GM12873 (cell line): ENCODE results near the gene ENOX1.

ENCODE experiments used
- TF ChIP-seq, protein P1 (sequence below): IDR thresholded peaks from 2 replicates; pipeline ENCODE4 v1.5.1; 2012; ENCODE audit warnings: low read depth, mild to moderate bottlenecking, moderate library complexity, low read length, control low read depth; ENCODE audit not compliant: insufficient read depth; ENCODE audit errors: missing control alignments

The ENOX1 gene

DNA sequence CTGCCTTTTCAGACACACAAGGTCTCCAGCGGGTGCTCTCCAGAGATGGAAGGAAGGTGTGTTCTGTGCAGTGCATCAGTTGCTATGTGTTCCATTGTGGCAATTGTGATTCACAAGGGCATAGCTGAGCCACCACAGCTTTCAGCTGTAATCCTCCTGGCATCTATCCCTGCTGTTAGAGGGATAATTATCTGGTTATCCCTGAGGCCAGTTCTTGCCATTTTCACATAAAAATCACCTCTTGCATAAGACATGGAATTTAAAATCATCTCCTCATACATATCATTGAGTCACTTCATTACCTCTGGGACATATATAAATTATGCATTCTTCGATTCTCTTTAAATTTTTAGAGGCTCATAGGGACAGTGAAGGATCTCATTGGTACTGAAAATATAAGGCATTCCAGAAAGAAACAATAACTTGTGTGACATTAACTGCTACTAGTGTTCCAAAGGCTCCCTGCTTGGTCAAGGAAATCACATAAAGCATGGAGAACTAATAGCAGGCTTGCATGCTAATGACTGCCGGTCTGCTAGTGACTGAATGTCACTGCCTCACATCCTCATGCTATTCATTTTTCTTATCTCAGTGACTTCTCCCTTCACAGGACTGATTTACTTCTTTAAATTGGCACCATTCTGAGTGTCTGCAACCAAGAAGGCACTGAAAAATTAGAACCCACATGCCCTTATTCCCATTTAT is 214.0 kb downstream of the ENOX1 start:
- TF ChIP-seq, protein P1, sequence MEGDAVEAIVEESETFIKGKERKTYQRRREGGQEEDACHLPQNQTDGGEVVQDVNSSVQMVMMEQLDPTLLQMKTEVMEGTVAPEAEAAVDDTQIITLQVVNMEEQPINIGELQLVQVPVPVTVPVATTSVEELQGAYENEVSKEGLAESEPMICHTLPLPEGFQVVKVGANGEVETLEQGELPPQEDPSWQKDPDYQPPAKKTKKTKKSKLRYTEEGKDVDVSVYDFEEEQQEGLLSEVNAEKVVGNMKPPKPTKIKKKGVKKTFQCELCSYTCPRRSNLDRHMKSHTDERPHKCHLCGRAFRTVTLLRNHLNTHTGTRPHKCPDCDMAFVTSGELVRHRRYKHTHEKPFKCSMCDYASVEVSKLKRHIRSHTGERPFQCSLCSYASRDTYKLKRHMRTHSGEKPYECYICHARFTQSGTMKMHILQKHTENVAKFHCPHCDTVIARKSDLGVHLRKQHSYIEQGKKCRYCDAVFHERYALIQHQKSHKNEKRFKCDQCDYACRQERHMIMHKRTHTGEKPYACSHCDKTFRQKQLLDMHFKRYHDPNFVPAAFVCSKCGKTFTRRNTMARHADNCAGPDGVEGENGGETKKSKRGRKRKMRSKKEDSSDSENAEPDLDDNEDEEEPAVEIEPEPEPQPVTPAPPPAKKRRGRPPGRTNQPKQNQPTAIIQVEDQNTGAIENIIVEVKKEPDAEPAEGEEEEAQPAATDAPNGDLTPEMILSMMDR: no peak

DNA sequence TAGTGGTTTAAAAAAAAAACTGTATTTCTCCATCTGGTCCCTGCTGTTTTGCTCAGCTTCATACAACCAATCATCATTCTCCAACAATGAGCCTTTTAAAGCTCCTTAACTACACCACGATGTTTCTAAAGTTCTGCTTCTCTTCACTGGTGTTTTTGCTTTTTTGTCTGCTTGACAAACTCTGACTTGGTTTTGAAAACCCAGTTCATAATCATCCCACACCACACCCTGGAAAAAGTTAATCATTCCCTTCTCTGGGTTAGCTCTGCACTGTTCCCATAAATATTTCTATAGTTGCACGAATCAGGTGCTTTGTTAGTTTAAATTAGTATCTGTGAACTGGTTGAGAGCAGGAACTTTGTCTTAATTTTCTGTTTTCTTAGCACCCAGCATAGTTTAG is 217.1 kb downstream of the ENOX1 start:
- TF ChIP-seq, protein P1: no peak

DNA sequence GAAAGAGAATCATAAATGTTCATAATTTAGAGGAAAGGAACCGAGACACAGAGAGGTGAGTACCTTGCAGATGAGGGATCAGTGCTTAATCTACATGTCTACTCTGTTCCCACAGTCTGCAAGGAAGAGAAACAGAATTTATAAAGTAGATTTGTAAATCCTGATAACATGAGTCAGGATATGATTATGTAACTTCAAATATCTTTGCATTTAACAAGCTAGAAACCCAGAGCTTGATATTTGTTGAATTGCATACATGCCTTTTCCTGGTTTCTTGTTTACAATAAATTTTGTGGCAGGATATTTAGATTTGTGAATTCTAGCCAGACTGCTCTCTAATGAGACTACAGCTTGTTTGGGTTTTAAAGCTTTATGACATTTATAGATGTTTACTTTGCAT is 219.2 kb downstream of the ENOX1 start:
- TF ChIP-seq, protein P1: no peak

DNA sequence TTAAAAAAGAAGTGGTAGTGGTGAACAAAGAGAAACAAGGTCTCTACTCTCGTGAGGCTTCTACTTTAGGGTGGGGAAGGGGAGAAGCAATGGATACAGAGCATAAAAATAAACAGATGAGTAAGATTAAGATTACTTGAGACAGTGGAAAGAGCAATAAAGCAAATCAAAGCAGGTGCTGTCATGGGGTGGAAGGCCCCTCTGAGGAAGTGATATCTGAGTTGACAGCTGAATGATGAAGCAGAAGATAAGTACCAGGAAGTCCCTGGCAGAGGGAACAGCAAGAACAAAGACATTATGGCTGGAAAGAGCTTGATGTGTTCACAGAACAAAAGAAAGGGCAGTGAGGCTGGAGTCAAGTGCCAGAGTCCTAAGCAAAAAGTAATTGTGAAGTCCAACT is 221.8 kb downstream of the ENOX1 start:
- TF ChIP-seq, protein P1: no peak

DNA sequence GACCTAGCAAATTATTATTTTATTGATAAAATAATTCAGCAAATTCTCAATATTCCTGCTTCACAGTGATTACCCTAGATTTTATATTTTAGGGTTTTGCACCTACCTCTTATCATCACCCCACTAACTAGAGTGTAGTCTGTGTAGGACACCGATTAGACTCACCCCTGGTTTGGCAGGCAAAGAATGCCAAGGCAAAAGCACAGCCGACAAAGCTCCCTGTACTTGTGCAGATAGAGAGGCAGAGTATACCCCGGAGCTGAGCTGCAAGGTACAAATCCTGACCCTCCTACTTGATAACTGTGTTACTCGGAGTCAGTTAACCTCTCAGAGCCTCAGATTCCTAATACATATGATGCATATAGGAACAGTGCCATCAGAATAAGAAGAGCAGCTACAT is 225.7 kb downstream of the ENOX1 start:
- TF ChIP-seq, protein P1: no peak

DNA sequence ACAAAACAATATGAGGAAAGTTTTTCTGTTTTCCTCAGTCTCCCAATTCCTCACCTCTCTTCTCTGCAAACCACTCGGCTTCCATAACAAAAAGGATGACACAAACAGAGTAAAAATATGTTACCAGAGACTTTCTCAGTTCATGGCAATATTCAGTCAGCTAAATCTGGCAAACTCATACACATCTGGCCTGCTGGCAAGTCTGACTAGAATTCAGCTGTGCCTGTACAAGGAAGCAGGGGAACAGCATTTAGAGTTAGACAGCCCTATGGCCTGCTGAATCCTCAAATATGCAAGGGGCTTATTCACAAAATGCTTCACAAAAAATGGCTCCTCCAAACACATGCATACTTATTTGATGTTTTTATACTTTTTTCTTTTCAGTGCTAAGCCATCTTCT is 227.8 kb downstream of the ENOX1 start:
- TF ChIP-seq, protein P1: no peak

DNA sequence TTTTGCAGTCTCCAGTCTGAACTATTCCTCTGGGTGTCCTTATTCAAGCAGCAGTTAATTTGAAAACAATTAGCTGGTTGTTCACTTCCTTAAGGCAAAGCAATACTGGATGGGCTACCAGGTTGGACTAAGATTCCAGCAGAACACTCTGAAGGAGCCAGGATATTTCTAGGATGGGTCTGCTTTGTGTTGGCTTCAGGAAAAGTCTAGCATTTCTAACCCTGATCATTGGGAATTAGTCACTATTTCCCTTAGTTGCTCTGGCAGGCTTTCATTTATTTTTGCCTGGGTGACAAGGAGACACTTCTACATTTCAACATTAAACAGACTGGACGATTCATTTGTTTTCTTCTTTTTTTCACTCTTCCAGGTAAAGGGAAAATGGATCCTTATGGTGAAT is 228.4 kb downstream of the ENOX1 start:
- TF ChIP-seq, protein P1: no peak
